Colonic mucosa (tissue), 4 donors: ENCODE data around the gene PINLYP. TPM values are rescaled to one million over a fixed set of nuclear protein-coding genes. Genes with fewer than 3 reads are reported as not detected.

ENCODE experiments used
- DNase-seq: peaks from one replicate; pipeline ENCODE4 v3.0.0-alpha.2; 2020
- H3K27ac ChIP-seq: fragments of 200-600 bp; one replicate; pipeline ENCODE4 v1.8.0; 2021
- H3K27me3 ChIP-seq: fragments of 200-600 bp; one replicate; pipeline ENCODE4 v1.8.0; 2021
- H3K36me3 ChIP-seq: fragments of 200-600 bp; one replicate; pipeline ENCODE4 v1.8.0; 2021
- H3K4me1 ChIP-seq: fragments of 200-600 bp; one replicate; pipeline ENCODE4 v1.8.0; 2021; ENCODE audit warnings: mild to moderate bottlenecking
- H3K4me3 ChIP-seq: fragments of 200-600 bp; one replicate; pipeline ENCODE4 v1.8.0; 2021
- H3K9ac ChIP-seq, 2 donors: one replicate each; pipeline ENCODE4 v1.7.0; 2013; ENCODE audit warnings: control low read depth in 2 of 2, low read depth in 2 of 2, low read length in 2 of 2
- H3K9me3 ChIP-seq: fragments of 200-600 bp; one replicate; pipeline ENCODE4 v1.8.0; 2021
- CTCF ChIP-seq: fragments of 200-600 bp; IDR thresholded peaks from one replicate; pipeline ENCODE4 v1.8.0; 2022; ENCODE audit warnings: antibody characterized with exemption, mild to moderate bottlenecking
- intact Hi-C: fragments of 100-400 bp; cut with DNase I; formaldehyde crosslinking; loops from one replicate; pipeline ENCODE4 v1.14.1; 2022
- total RNA-seq, 2 donors: library from RNA; stranded (reverse); fragmentation: NEBNext Ultra II Directional in 1 of 2; extraction: Animal tissue kit (Norgen Biotek cat#: 25700) in 1 of 2; gene quantifications; one replicate each; pipeline ENCODE4 v1.2.1, GENCODE V29; 2021
- donor health status: healthy.
- donor health status: DM: no; HTN: no; CAD: no.
- donor health status: DM: no; HTN: no; CAD: no.

PINLYP gene
- total RNA-seq, 2 donors from 2014 or later, result 0.52 to 2.4 TPM

GRCh38 chr19:43555185-43555770 is 20.3 kb upstream of the PINLYP start:
- DNase-seq, result peak; percentile 86
- intact Hi-C loops, result loop anchor here (5.0 kb wide), 1 partner anchor 97 kb away; no protein-coding TSS in a partner anchor
- H3K27me3 ChIP-seq, result no peaks in the 10 kb centered on the region
- no peaks in the 10 kb centered on the region for H3K4me1 ChIP-seq
- no peak overlapping the region for H3K4me3 ChIP-seq
- no peak overlapping the region for H3K9ac ChIP-seq
- no peaks in the 10 kb centered on the region for H3K9me3 ChIP-seq
- TF ChIP-seq CTCF, result peak; percentile 67
- H3K36me3 ChIP-seq, result peaks cover 5% of the 10 kb centered on the region
- no peak overlapping the region for H3K27ac ChIP-seq

GRCh38 chr19:43560687-43561086 is 14.9 kb upstream of the PINLYP start:
- Histone ChIP-seq H3K36me3 (no peaks in the 10 kb centered on the region), H3K4me1 (no peaks in the 10 kb centered on the region)
- TF ChIP-seq CTCF, result no peak

GRCh38 chr19:43561139-43561970 is 14.2 kb upstream of the PINLYP start:
- Histone ChIP-seq H3K9ac (no peak overlapping the region), H3K4me3 (no peak overlapping the region), H3K9me3 (no peaks in the 10 kb centered on the region), H3K36me3 (no peaks in the 10 kb centered on the region), H3K27ac (no peak overlapping the region), H3K4me1 (no peaks in the 10 kb centered on the region), H3K27me3 (no peaks in the 10 kb centered on the region)
- TF ChIP-seq CTCF, result no peak
- intact Hi-C loops, result no loop called here
- DNase-seq, result no peak

More at GRCh38 chr19:43560687-43561086, 14.9 kb upstream of the PINLYP start:
- DNase-seq, result no peak
- H3K9me3 ChIP-seq, result no peaks in the 10 kb centered on the region
- intact Hi-C loops, result no loop called here
- no peak overlapping the region for H3K27ac ChIP-seq
- H3K4me3 ChIP-seq, result no peak overlapping the region
- no peaks in the 10 kb centered on the region for H3K27me3 ChIP-seq
- H3K9ac ChIP-seq, result no peak overlapping the region

GRCh38 chr19:43562226-43562697 is 13.3 kb upstream of the PINLYP start:
- Histone ChIP-seq H3K27me3 (no peaks in the 10 kb centered on the region), H3K9ac (no peak overlapping the region), H3K4me1 (no peaks in the 10 kb centered on the region), H3K4me3 (no peak overlapping the region), H3K36me3 (no peaks in the 10 kb centered on the region), H3K9me3 (no peaks in the 10 kb centered on the region), H3K27ac (peak overlapping the region; percentile 59)
- no peak for DNase-seq
- TF ChIP-seq CTCF, result no peak
- intact Hi-C loops, result no loop called here

GRCh38 chr19:43562698-43563241 is 12.8 kb upstream of the PINLYP start:
- intact Hi-C loops, result no loop called here

More at GRCh38 chr19:43562698-43563241, 12.8 kb upstream of the PINLYP start:
- H3K4me1 ChIP-seq, result no peaks in the 10 kb centered on the region
- DNase-seq, result peak; percentile 59
- H3K4me3 ChIP-seq, result no peak overlapping the region
- H3K9me3 ChIP-seq, result no peaks in the 10 kb centered on the region
- H3K27me3 ChIP-seq, result no peaks in the 10 kb centered on the region
- peak overlapping the region; percentile 59 for H3K27ac ChIP-seq
- H3K9ac ChIP-seq, result no peak overlapping the region
- no peak for TF ChIP-seq CTCF
- H3K36me3 ChIP-seq, result no peaks in the 10 kb centered on the region
